Mesothelial cell of epicardium (in vitro differentiated cells): ENCODE results near the gene PCCA. TPM values are rescaled to one million over a fixed set of nuclear protein-coding genes. Genes with fewer than 3 reads are reported as not detected.
"Not testable (repeated sequence)": the region's sequence is repeated elsewhere in the genome, so short reads cannot be mapped to it uniquely, and the experiment has no call there.

Source experiments
- DNase-seq, 2 experiments: peaks; one replicate each; pipeline ENCODE4 v3.0.0; 2021; ENCODE audit warnings: low spot score in 2 of 2; ENCODE audit not compliant: unreplicated experiment in 2 of 2
- H3K27ac Mint-ChIP-seq: 2 replicates; pipeline ENCODE4 v1.8.0; 2021; ENCODE audit warnings: mixed read lengths
- H3K27me3 Mint-ChIP-seq: 2 replicates; pipeline ENCODE4 v1.8.0; 2021; ENCODE audit warnings: low read depth, mixed read lengths
- H3K36me3 Mint-ChIP-seq: 2 replicates; pipeline ENCODE4 v1.8.0; 2021; ENCODE audit warnings: mixed read lengths
- H3K4me1 Mint-ChIP-seq: 2 replicates; pipeline ENCODE4 v1.8.0; 2021; ENCODE audit warnings: mixed read lengths
- H3K4me3 Mint-ChIP-seq: 2 replicates; pipeline ENCODE4 v1.8.0; 2021; ENCODE audit warnings: mild to moderate bottlenecking, moderate library complexity, mixed read lengths
- H3K9me3 Mint-ChIP-seq: 2 replicates; pipeline ENCODE4 v1.8.0; 2021; ENCODE audit warnings: mixed read lengths
- CTCF ChIP-seq: fragments of 200-600 bp; sonication (generic); IDR thresholded peaks from one replicate; pipeline ENCODE4 v1.5.0; 2021; ENCODE audit warnings: antibody characterized with exemption; ENCODE audit not compliant: unreplicated experiment
- total RNA-seq: library from RNA; stranded (reverse); gene quantifications from 3 replicates; pipeline ENCODE4 v1.2.1, GENCODE V29; 2021

Gene PCCA
- total RNA-seq, 1 donor from 2014 or later, result 41.6 TPM

GRCh38 chr13:100131863-100132574 is 43.1 kb downstream of the PCCA start:
- Mint-ChIP-seq H3K27ac (no peak overlapping the region), H3K4me3 (no peak overlapping the region), H3K9me3 (no peaks in the 10 kb centered on the region), H3K27me3 (no peaks in the 10 kb centered on the region), H3K4me1 (peaks cover 4% of the 10 kb centered on the region), H3K36me3 (peaks cover 12% of the 10 kb centered on the region)
- TF ChIP-seq CTCF, result no peak
- no peak for DNase-seq

GRCh38 chr13:100138859-100139491 is 50.1 kb downstream of the PCCA start:
- Mint-ChIP-seq H3K4me3 (no peak overlapping the region), H3K4me1 (no peaks in the 10 kb centered on the region), H3K9me3 (peaks cover 32% of the 10 kb centered on the region), H3K27ac (no peak overlapping the region), H3K36me3 (peaks cover 38% of the 10 kb centered on the region), H3K27me3 (no peaks in the 10 kb centered on the region)
- TF ChIP-seq CTCF, result no peak
- DNase-seq, result no peak

GRCh38 chr13:100139817-100140216 is 50.9 kb downstream of the PCCA start:
- TF ChIP-seq CTCF, result no peak
- no peak overlapping the region for H3K4me3 Mint-ChIP-seq
- peaks cover 35% of the 10 kb centered on the region for H3K9me3 Mint-ChIP-seq
- no peak overlapping the region for H3K27ac Mint-ChIP-seq
- no peaks in the 10 kb centered on the region for H3K27me3 Mint-ChIP-seq
- peaks cover 39% of the 10 kb centered on the region for H3K36me3 Mint-ChIP-seq
- no peak for DNase-seq
- no peaks in the 10 kb centered on the region for H3K4me1 Mint-ChIP-seq

- no peak for DNase-seq
- Mint-ChIP-seq H3K4me1 (no peaks in the 10 kb centered on the region), H3K36me3 (peaks cover 46% of the 10 kb centered on the region), H3K27me3 (no peaks in the 10 kb centered on the region), H3K27ac (no peak overlapping the region), H3K4me3 (no peak overlapping the region), H3K9me3 (peaks cover 40% of the 10 kb centered on the region)
- TF ChIP-seq CTCF, result no peak
Observed at GRCh38 chr13:100140441-100140840, 51.5 kb downstream of the PCCA start.

- H3K9me3 Mint-ChIP-seq, result peaks cover 41% of the 10 kb centered on the region
- H3K36me3 Mint-ChIP-seq, result peaks cover 45% of the 10 kb centered on the region
- not testable (repeated sequence) for H3K4me3 Mint-ChIP-seq, H3K4me1 Mint-ChIP-seq, H3K27me3 Mint-ChIP-seq, H3K27ac Mint-ChIP-seq, DNase-seq
Observed at GRCh38 chr13:100141461-100141961, 52.6 kb downstream of the PCCA start.

GRCh38 chr13:100146534-100146933 is 57.6 kb downstream of the PCCA start:
- H3K27me3 Mint-ChIP-seq, result no peaks in the 10 kb centered on the region
- H3K9me3 Mint-ChIP-seq, result peaks cover 13% of the 10 kb centered on the region
- no peak for TF ChIP-seq CTCF
- H3K27ac Mint-ChIP-seq, result no peak overlapping the region
- no peaks in the 10 kb centered on the region for H3K4me1 Mint-ChIP-seq
- DNase-seq, result no peak
- no peak overlapping the region for H3K4me3 Mint-ChIP-seq
- peaks cover 30% of the 10 kb centered on the region for H3K36me3 Mint-ChIP-seq
